SK-N-MC (cell line): Measurements from ENCODE around the gene AKAP6.

Experiments
- DNase-seq: peaks from one replicate; pipeline ENCODE4 v3.0.0-alpha.2; 2011; ENCODE audit warnings: low read depth, low spot score
- H3K27ac ChIP-seq: fragments of 200-600 bp; sonication (generic); 2 replicates; pipeline ENCODE4 v1.5.1; 2016; ENCODE audit warnings: mixed run types
- H3K36me3 ChIP-seq: fragments of 200-600 bp; sonication (generic); 2 replicates; pipeline ENCODE4 v1.6.1; 2017; ENCODE audit warnings: antibody characterized with exemption, low read length, mixed read lengths; ENCODE audit not compliant: insufficient read depth
- H3K4me3 ChIP-seq: fragments of 200-600 bp; sonication (generic); 2 replicates; pipeline ENCODE4 v1.5.1; 2016
- H3K9ac ChIP-seq: fragments of 200-600 bp; sonication (generic); 2 replicates; pipeline ENCODE4 v1.8.0; 2017; ENCODE audit warnings: mixed run types, mixed read lengths; ENCODE audit not compliant: insufficient read length
- H3K9me3 ChIP-seq: fragments of 200-600 bp; sonication (generic); 2 replicates; pipeline ENCODE4 v1.6.1; 2017; ENCODE audit warnings: low read depth, mild to moderate bottlenecking, antibody characterized with exemption, low read length, moderate library complexity, mixed read lengths
- EZH2 ChIP-seq: fragments of 200-600 bp; sonication (generic); IDR thresholded peaks from one replicate; pipeline ENCODE4 v1.6.1; 2017; ENCODE audit warnings: antibody characterized with exemption
- FOXP2 ChIP-seq: optimal IDR thresholded peaks from 2 replicates; pipeline ENCODE3; 2011; ENCODE audit warnings: mild to moderate bottlenecking, moderate library complexity; ENCODE audit not compliant: insufficient read depth; ENCODE audit errors: extremely low read length, control extremely low read depth
- POLR2AphosphoS5 ChIP-seq: IDR thresholded peaks from 2 replicates; pipeline ENCODE4 v1.6.1; 2012; ENCODE audit warnings: mild to moderate bottlenecking, low read depth, low read length, borderline replicate concordance

AKAP6 gene

DNA sequence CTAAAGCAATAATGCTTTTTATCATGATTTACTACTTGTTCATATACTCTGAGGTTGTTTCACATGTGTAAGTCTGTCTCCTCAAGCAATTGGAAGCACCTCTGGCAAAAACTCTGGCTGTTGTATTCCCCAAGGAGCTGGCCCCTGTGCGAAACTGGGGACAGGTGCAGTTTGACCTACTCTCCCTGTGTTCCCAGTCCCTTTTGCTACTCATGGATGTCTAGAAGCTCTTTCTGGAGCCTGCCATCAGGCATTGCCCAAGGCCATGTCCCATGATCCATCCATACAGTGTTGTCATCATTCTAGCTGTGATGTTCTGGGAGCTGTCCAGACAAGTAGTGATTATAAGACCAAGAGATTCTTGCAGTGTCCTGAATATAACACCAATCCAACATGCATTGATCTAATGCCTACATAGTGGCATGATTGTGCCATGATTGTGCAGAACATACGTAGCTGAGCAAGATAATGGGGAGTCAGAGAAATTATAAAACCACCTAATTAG is 14.9 kb downstream of the AKAP6 start:
- no peak for TF ChIP-seq POLR2AphosphoS5
- no peak for TF ChIP-seq EZH2
- no peak for TF ChIP-seq FOXP2
- no peak overlapping the region for H3K4me3 ChIP-seq
- no peaks in the 10 kb centered on the region for H3K9me3 ChIP-seq
- no peak for DNase-seq
- H3K36me3 ChIP-seq: no peaks in the 10 kb centered on the region
- no peak overlapping the region for H3K27ac ChIP-seq
- H3K9ac ChIP-seq: no peak overlapping the region

DNA sequence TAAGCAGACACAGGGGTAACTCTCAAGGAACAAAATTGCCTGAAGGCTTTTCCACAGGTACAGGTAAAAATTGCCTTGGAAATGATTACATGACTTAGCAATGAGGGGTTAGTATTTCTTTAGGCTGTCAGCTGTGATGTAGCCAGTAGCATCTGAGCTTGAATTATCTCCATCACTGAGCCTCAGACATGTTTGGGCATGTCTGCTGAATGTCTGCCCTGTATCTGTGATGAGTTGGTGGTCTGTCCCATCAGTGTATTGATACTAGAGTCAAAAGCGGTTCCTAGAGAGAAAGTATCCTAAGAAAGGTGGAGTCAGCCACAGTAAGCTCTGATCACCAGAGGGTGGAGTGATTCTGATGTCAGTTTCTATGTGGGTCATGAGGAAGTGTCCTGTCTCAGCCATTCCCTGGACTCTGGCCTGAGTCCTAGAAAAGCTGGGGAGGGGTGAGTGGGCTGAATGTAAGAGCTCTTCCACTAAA is 16.3 kb downstream of the AKAP6 start:
- DNase-seq: no peak
- Histone ChIP-seq H3K27ac (no peak overlapping the region), H3K36me3 (no peaks in the 10 kb centered on the region), H3K9me3 (no peaks in the 10 kb centered on the region), H3K9ac (no peak overlapping the region), H3K4me3 (no peak overlapping the region)
- TF ChIP-seq FOXP2 (no peak), POLR2AphosphoS5 (no peak), EZH2 (no peak)

DNA sequence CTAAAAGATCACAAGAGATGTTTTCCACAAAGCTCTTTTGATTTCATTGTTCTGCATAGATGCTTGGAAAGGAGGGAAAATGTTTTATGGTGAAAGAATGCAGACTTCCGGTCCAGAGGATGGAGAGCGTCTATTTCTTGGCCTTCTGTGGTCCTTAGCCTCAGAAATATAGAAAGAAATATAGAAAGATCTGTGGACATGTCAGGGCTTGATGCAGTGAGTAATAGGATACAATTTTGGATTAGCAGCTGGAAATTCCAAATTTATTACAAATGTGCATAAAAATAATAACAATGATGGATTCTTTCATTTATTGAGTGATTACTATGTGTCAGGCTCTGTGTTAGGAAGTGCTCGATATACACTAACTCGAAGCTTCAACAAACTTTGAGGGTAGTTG is 20.2 kb downstream of the AKAP6 start:
- no peak overlapping the region for H3K27ac ChIP-seq
- no peaks in the 10 kb centered on the region for H3K36me3 ChIP-seq
- no peaks in the 10 kb centered on the region for H3K9me3 ChIP-seq
- H3K4me3 ChIP-seq: no peak overlapping the region
- no peak overlapping the region for H3K9ac ChIP-seq
- DNase-seq: no peak
- no peak for TF ChIP-seq FOXP2
- no peak for TF ChIP-seq EZH2
- no peak for TF ChIP-seq POLR2AphosphoS5

GRCh38 chr14:32350020-32350419 is 20.9 kb downstream of the AKAP6 start:
- Histone ChIP-seq H3K9ac (no peak overlapping the region), H3K4me3 (no peak overlapping the region), H3K36me3 (no peaks in the 10 kb centered on the region), H3K27ac (no peak overlapping the region), H3K9me3 (no peaks in the 10 kb centered on the region)
- TF ChIP-seq POLR2AphosphoS5 (no peak), EZH2 (no peak)
- no peak for DNase-seq

- Histone ChIP-seq H3K27ac (no peak overlapping the region), H3K9ac (no peak overlapping the region), H3K9me3 (no peaks in the 10 kb centered on the region), H3K4me3 (no peak overlapping the region), H3K36me3 (no peaks in the 10 kb centered on the region)
- no peak for TF ChIP-seq POLR2AphosphoS5
- TF ChIP-seq FOXP2: no peak
- TF ChIP-seq EZH2: no peak
- no peak for DNase-seq
Observed at GRCh38 chr14:32352631-32353030, 23.5 kb downstream of the AKAP6 start.

GRCh38 chr14:32354716-32355115 is 25.6 kb downstream of the AKAP6 start:
- no peaks in the 10 kb centered on the region for H3K9me3 ChIP-seq
- no peak for TF ChIP-seq POLR2AphosphoS5
- no peak for TF ChIP-seq EZH2
- no peak for TF ChIP-seq FOXP2
- no peak for DNase-seq
- no peak overlapping the region for H3K4me3 ChIP-seq
- no peak overlapping the region for H3K27ac ChIP-seq
- no peaks in the 10 kb centered on the region for H3K36me3 ChIP-seq
- H3K9ac ChIP-seq: no peak overlapping the region

DNA sequence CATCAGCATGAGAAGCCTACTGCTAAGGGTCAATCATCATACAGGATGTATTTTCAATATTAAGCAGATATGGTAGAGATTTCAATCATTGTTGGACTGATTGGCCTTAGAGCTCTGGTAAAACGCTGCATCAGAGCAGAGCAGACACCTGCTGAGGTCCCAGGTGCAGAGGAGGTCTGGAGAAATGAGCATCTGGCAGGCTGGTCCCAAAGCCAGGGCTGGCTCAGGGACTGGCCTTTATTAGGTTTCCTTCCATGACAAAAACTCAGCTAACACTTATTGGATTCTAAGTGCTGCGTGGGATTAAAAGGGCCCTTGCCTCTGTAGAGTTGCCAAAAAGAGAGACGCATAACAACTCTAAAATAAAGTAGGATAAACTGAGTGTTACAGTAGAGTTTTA is 29.7 kb downstream of the AKAP6 start:
- no peak overlapping the region for H3K27ac ChIP-seq
- TF ChIP-seq FOXP2 (no peak), EZH2 (no peak), POLR2AphosphoS5 (no peak)
- H3K4me3 ChIP-seq: no peak overlapping the region
- H3K36me3 ChIP-seq: no peaks in the 10 kb centered on the region
- DNase-seq: no peak
- no peak overlapping the region for H3K9ac ChIP-seq
- no peaks in the 10 kb centered on the region for H3K9me3 ChIP-seq

GRCh38 chr14:32361674-32362073 is 32.6 kb downstream of the AKAP6 start:
- Histone ChIP-seq H3K4me3 (no peak overlapping the region), H3K9me3 (no peaks in the 10 kb centered on the region), H3K27ac (no peak overlapping the region), H3K36me3 (no peaks in the 10 kb centered on the region), H3K9ac (no peak overlapping the region)
- no peak for DNase-seq
- TF ChIP-seq FOXP2 (no peak), EZH2 (no peak), POLR2AphosphoS5 (no peak)

DNA sequence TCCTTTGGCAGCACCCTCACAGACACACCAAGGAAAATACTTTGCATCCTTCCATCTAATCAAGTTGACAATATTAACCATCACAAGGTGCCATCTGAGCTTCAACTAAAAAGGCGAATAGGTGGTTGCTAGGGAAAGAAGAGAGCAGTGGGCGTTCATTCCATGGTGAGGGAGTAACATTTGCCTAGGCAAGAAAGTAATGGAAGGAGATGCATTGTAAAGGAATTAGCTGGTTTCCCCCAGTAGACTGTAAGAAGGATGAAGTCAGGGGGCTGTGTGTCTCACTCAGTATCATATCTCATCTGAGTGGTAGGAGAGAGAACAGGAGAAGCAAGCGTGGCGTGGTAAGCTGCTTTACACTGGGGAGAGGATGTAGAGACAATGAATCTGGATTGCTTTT is 34.7 kb downstream of the AKAP6 start:
- TF ChIP-seq POLR2AphosphoS5 (no peak), EZH2 (no peak), FOXP2 (no peak)
- Histone ChIP-seq H3K27ac (no peak overlapping the region), H3K36me3 (no peaks in the 10 kb centered on the region), H3K9me3 (no peaks in the 10 kb centered on the region), H3K4me3 (no peak overlapping the region), H3K9ac (no peak overlapping the region)
- DNase-seq: no peak
